NOMO-1 (cell line): ENCODE results near the gene FRA10AC1.

Experiments used
- DNase-seq, 2 experiments: peaks; one replicate each; lab custom pipeline; 2025; ENCODE audit not compliant: unreplicated experiment in 2 of 2; lab: John Stamatoyannopoulos, UW

FRA10AC1 gene

DNA sequence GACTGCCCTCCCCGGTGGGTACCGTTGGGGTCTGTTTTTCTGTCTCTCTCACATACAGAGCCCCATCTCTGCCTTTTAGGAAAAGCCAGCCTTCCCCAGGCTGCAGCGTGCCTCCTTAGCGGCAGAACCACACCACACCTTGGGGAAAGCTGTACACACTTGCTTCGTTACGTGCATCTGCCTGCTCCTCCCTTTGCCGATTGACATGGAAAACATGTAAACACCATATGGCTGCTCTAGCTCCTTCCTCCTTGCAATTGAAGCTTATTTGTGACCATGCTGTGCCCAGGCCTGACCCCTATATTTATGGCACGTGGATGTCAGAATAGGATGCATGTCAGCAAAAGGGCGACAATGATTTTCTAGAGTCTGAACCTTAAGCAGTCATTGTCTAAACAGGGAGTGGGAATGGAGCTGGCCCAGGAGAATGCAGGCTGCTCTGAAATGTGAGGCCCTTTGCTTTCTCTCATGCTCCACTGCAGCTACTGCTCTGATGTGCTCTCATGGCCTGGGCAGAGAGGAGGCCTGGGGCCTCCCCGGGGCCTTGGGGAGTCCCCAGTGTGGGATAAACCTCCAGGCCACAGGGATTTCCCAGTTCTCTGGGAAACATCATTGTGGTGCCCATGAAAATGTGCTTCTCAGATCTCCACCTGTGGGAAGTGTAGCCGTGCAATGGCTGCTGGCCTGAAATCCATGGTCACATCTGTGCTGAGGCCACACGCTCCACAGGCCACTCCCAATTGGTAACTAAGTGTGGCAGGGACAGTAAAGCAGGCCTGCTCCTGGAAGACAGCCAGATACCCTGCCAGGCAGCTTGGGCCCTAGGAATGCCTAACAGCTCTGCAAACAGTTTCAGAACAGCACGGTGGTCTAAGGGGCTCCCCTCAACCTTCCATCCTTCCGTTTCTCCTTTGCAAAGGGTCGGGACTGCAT is 71.5 kb downstream of the FRA10AC1 start:
- no peak for DNase-seq

DNA sequence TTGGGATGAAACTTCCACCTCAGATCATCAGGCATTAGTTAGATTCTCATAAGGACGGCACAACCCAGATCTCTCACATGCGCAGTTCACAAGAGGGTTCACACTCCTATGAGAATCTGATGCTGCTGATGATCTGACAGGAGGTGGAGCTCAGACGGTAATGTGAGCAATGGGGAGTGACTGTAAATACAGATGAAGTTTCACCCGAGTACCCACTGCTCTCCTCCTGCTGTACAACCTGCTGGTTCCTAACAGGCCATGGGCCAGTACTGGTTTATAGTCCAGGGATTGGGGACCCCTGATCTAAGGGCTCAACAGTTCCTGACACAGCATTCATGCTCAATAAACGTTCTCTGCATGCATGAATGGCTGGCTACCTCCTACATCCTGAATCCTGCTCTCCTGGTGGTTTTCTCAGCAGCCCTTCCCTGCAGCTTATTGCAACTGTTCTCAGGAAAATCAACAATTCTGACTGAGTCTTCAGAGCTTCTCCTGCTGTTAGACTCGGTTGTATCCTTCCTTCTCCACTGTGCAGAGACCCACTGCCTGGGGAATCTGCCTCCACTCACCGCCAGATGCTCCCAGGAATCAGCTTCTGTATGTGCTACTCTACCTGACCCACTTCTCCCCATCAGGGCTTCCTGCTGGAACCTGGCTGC is 72.6 kb downstream of the FRA10AC1 start:
- no peak for DNase-seq

- DNase-seq, result no peak
Measured at GRCh38 chr10:93628858-93629257, 73.5 kb downstream of the FRA10AC1 start.

GRCh38 chr10:93622942-93623341 is 79.5 kb downstream of the FRA10AC1 start:
- DNase-seq, result no peak

- no peak for DNase-seq
Measured at GRCh38 chr10:93620925-93621324, 81.5 kb downstream of the FRA10AC1 start.
